GM19467 (cell line): Measurements from ENCODE around the gene SLFNL1.
A peak's percentile ranks its signal among the peaks of the same experiment; 100 is the strongest.

Source experiments
- ATAC-seq: cut with Tn5 transposase; IDR thresholded peaks from one replicate; pipeline ENCODE4 v1.9.1; 2021; ENCODE audit warnings: mild to moderate bottlenecking, moderate library complexity; ENCODE audit not compliant: unreplicated experiment

SLFNL1 gene

GRCh38 chr1:41020654-41021053, 871 bp downstream of the SLFNL1 start:
- no peak for ATAC-seq

- no peak for ATAC-seq
Measured at GRCh38 chr1:41020109-41020576, 1.4 kb downstream of the SLFNL1 start.

GRCh38 chr1:41019353-41019745, 2.2 kb downstream of the SLFNL1 start:
- ATAC-seq, result no peak

GRCh38 chr1:41018018-41018410, 3.5 kb downstream of the SLFNL1 start:
- ATAC-seq, result no peak

- no peak for ATAC-seq
Measured at GRCh38 chr1:41017141-41018017, 4.1 kb downstream of the SLFNL1 start.

GRCh38 chr1:41015897-41016470, 5.5 kb downstream of the SLFNL1 start:
- no peak for ATAC-seq

- no peak for ATAC-seq
Measured at GRCh38 chr1:41015281-41015896, 6.1 kb downstream of the SLFNL1 start.

GRCh38 chr1:41014871-41015270, 6.7 kb downstream of the SLFNL1 start:
- no peak for ATAC-seq

GRCh38 chr1:41013796-41014195, 7.7 kb downstream of the SLFNL1 start:
- no peak for ATAC-seq

GRCh38 chr1:41013024-41013423, 8.5 kb downstream of the SLFNL1 start:
- ATAC-seq, result no peak

GRCh38 chr1:41010345-41010744, 11.2 kb downstream of the SLFNL1 start:
- no peak for ATAC-seq

- no peak for ATAC-seq
Measured at GRCh38 chr1:41009466-41009865, 12.1 kb downstream of the SLFNL1 start.

- ATAC-seq, result no peak
Measured at GRCh38 chr1:41006942-41007865, 14.3 kb downstream of the SLFNL1 start.

- ATAC-seq, result no peak
Measured at GRCh38 chr1:41005876-41006275, 15.6 kb downstream of the SLFNL1 start.

GRCh38 chr1:41003640-41004220, 17.8 kb downstream of the SLFNL1 start:
- ATAC-seq, result peak; percentile 97

GRCh38 chr1:41003127-41003639, 18.3 kb downstream of the SLFNL1 start:
- ATAC-seq, result no peak

- ATAC-seq, result no peak
Measured at GRCh38 chr1:40998668-40999067, 22.9 kb downstream of the SLFNL1 start.

- no peak for ATAC-seq
Measured at GRCh38 chr1:40997096-40997495, 24.4 kb downstream of the SLFNL1 start.

GRCh38 chr1:40989066-40989465, 32.5 kb downstream of the SLFNL1 start:
- no peak for ATAC-seq

GRCh38 chr1:40988280-40988679, 33.2 kb downstream of the SLFNL1 start:
- ATAC-seq, result no peak
